ENCODE results near the gene SPAG8. TPM values are rescaled to one million over a fixed set of nuclear protein-coding genes. Genes with fewer than 3 reads are reported as not detected.

SPAG8 gene
- total and polyA plus RNA-seq, 2 donors (not counting 1 experiment from before 2014, with no cell fraction given): 2.0 to 5.4 TPM

- peaks cover 5% of the 10 kb centered on the region in 2 donors for H3K4me1 ChIP-seq (ENCODE audit: control insufficient read depth in 2 of 2, insufficient read depth in 2 of 2, low read length in 2 of 2)
- H3K9me3 Mint-ChIP-seq (ENCODE audit: insufficient read depth): no peaks in the 10 kb centered on the region
- H2AFZ ChIP-seq (ENCODE audit: insufficient read depth, low read depth, low read length, poor library complexity, severe bottlenecking): no peak overlapping the region
- H3K36me3 ChIP-seq (replicated peaks in 1 of 2; ENCODE audit: control extremely low read depth in 1 of 2, control insufficient read depth in 1 of 2, extremely low read depth in 1 of 2, insufficient read depth in 2 of 2, low read length in 1 of 2): peaks cover 0 to 10% of the 10 kb centered on the region in 2 experiments
- no peak overlapping the region for H3K4me3 ChIP-seq (ENCODE audit: control extremely low read depth in 1 of 5, extremely low read depth in 1 of 5, insufficient read depth in 1 of 5, low read depth in 2 of 5, low read length in 4 of 5)
- no peaks in the 10 kb centered on the region for H3K9me3 ChIP-seq (ENCODE audit: control extremely low read depth in 1 of 3, control insufficient read depth in 2 of 3, insufficient read depth in 1 of 3, low read length in 2 of 3)
- no peak for DNase-seq
- H3K4me1 Mint-ChIP-seq: peaks cover 9% of the 10 kb centered on the region
- TF ChIP-seq EZH2 (IDR thresholded peaks at IDR 0.05; ENCODE audit: borderline replicate concordance, insufficient read depth, low read depth, low read length, poor library complexity, severe bottlenecking) (no peak), CTCF (IDR thresholded peaks at IDR 0.05) (no peak)
- POLR2A ChIA-PET: interaction anchor here (1.5 kb wide), 1 partner anchor 37 kb away, joined by 3 read pairs; no protein-coding TSS in a partner anchor
- H3K4me2 ChIP-seq (replicated peaks; ENCODE audit: low read depth, low read length, poor library complexity, severe bottlenecking): no peak overlapping the region
- H3K27ac ChIP-seq (ENCODE audit: low read length in 2 of 2): no peak overlapping the region
- peaks cover 0 to 6% (median 3%) of the 10 kb centered on the region in 4 experiments for H3K27me3 ChIP-seq (replicated peaks in 1 of 4; ENCODE audit: control extremely low read depth in 1 of 4, control insufficient read depth in 3 of 4, insufficient read depth in 4 of 4, low read length in 3 of 4)
- no peak overlapping the region for H3K9ac ChIP-seq (ENCODE audit: low read length)
- H3K79me2 ChIP-seq (ENCODE audit: control insufficient read depth, insufficient read depth, low read length): peaks cover 13% of the 10 kb centered on the region
- H3K4me3 Mint-ChIP-seq: no peak overlapping the region
- H4K20me1 ChIP-seq (ENCODE audit: control insufficient read depth, insufficient read depth, low read length, poor library complexity, severe bottlenecking): peaks cover 9% of the 10 kb centered on the region
- CTCF ChIA-PET: interaction anchor here (0.6 to 6.0 kb wide), 43 partner anchors 7 to 233 kb away, joined by 3 to 176 read pairs (median 6); partner anchors contain the start of genes CREB3, FAM221B, GBA2 and HINT2
- no peak overlapping the region for H3K27ac Mint-ChIP-seq
- no peak for ATAC-seq (ENCODE audit: low read depth)
- intact Hi-C loops (cut with micrococcal nuclease): no loop called here
- H3K27me3 Mint-ChIP-seq: peaks cover 4% of the 10 kb centered on the region
- 100% methylated on average over 1 of the region's 2 CpGs for WGBS (ENCODE audit: insufficient coverage)
These were observed 22.5 kb downstream of the SPAG8 start for GRCh38 chr9:35789541-35789940.

- Mint-ChIP-seq H3K27me3 (no peaks in the 10 kb centered on the region), H3K4me1 (no peaks in the 10 kb centered on the region), H3K4me3 (no peak overlapping the region), H3K9me3 (ENCODE audit: insufficient read depth) (no peaks in the 10 kb centered on the region), H3K27ac (no peak overlapping the region)
- H3K36me3 ChIP-seq (replicated peaks in 1 of 2; ENCODE audit: control extremely low read depth in 1 of 2, control insufficient read depth in 1 of 2, extremely low read depth in 1 of 2, insufficient read depth in 2 of 2, low read length in 1 of 2): peaks cover 0 to 10% of the 10 kb centered on the region in 2 experiments
- H3K9ac ChIP-seq (ENCODE audit: low read length): no peak overlapping the region
- no peaks in the 10 kb centered on the region for H4K20me1 ChIP-seq (ENCODE audit: control insufficient read depth, insufficient read depth, low read length, poor library complexity, severe bottlenecking)
- no peak overlapping the region for H3K27ac ChIP-seq (ENCODE audit: low read length in 2 of 2)
- H3K79me2 ChIP-seq (ENCODE audit: control insufficient read depth, insufficient read depth, low read length): peaks cover 8% of the 10 kb centered on the region
- ChIA-PET POLR2A (no interaction called here), CTCF (interaction anchor here (1.5 to 2.0 kb wide), 2 partner anchors 23 to 27 kb away, joined by 5 to 7 read pairs; no protein-coding TSS in a partner anchor)
- no peak for DNase-seq
- H3K4me1 ChIP-seq (ENCODE audit: control insufficient read depth in 2 of 2, insufficient read depth in 2 of 2, low read length in 2 of 2): no peaks in the 10 kb centered on the region
- intact Hi-C loops (cut with micrococcal nuclease): no loop called here
- H3K27me3 ChIP-seq (replicated peaks in 1 of 4; ENCODE audit: control extremely low read depth in 1 of 4, control insufficient read depth in 3 of 4, insufficient read depth in 4 of 4, low read length in 3 of 4): no peaks in the 10 kb centered on the region
- ATAC-seq (ENCODE audit: low read depth): no peak
- no peak overlapping the region for H3K4me3 ChIP-seq (ENCODE audit: control extremely low read depth in 1 of 5, extremely low read depth in 1 of 5, insufficient read depth in 1 of 5, low read depth in 2 of 5, low read length in 4 of 5)
- no peaks in the 10 kb centered on the region for H3K9me3 ChIP-seq (ENCODE audit: control extremely low read depth in 1 of 3, control insufficient read depth in 2 of 3, insufficient read depth in 1 of 3, low read length in 2 of 3)
- no peak overlapping the region for H3K4me2 ChIP-seq (replicated peaks; ENCODE audit: low read depth, low read length, poor library complexity, severe bottlenecking)
- TF ChIP-seq CTCF (IDR thresholded peaks at IDR 0.05) (no peak), EZH2 (IDR thresholded peaks at IDR 0.05; ENCODE audit: borderline replicate concordance, insufficient read depth, low read depth, low read length, poor library complexity, severe bottlenecking) (no peak)
- no peak overlapping the region for H2AFZ ChIP-seq (ENCODE audit: insufficient read depth, low read depth, low read length, poor library complexity, severe bottlenecking)
These were observed 28.6 kb downstream of the SPAG8 start for GRCh38 chr9:35783418-35783817.

Measured in B cell (primary cell).